ENCODE measurements around the gene KCNQ1.

The KCNQ1 gene

GRCh38 chr11:2820976-2821375 lies 376.2 kb downstream of the KCNQ1 start:
- no peak for DNase-seq

GRCh38 chr11:2821891-2822290 lies 377.1 kb downstream of the KCNQ1 start:
- no peak for DNase-seq

DNA sequence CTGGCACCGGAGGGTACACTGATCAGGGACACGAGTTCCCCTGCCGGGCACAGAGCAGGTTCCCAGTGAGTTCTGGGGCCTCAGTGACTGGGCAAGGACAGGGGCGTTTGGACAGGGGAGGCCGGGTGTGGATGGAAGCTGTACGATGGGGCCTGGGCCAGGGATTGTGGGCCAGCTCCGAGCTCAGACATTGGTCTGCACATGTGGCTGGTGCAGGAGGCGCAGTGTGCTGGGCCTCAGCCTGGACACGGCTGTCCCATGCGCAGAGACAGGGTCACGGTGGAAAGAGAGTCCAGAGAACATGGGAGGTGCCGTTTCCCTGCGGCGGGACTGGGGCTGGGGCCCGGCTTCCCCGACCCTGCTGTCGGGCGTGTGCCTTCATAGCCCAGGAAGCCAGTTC lies 380.0 kb downstream of the KCNQ1 start:
- no peak for DNase-seq

GRCh38 chr11:2825261-2825888 lies 380.6 kb downstream of the KCNQ1 start:
- DNase-seq = no peak

DNA sequence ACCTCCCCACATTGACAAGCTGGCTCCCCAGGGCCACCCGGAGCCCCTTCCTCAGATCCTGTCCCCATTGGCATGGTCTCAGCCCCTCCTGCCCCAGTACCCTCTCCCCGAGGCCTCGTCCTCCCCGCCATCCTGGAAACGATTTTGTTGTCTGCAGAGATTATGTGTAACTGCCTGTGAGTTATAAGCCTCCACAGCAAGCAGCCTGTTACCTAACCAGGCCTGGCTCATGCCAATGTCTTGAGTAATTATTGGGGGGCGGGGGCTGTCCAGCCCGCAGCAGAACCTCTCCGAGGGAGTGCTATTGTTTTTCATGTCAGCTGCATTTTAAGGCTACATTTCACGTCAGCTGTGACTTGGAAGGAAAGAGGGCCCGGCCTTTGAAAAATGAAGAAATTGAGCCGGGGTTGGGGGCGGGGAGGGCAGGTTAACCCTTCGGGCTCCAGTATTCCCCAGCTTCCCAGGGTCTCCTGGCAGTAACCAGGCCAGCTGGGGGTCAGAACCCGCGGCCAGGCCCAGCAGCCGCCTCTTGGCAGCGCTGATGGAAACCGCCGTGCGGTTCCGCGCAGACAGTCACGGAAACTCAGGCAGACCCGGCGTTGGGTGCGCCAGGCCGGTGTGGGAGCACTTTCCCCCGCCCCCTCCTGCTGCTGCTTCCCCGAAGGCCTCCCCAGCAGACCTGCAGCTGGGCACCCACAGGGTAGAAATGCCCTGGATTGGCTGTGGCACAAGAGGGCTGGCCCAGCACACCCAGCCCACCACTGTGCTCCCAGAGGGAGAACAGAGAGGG lies 381.3 kb downstream of the KCNQ1 start:
- DNase-seq = peak; percentile 33

DNA sequence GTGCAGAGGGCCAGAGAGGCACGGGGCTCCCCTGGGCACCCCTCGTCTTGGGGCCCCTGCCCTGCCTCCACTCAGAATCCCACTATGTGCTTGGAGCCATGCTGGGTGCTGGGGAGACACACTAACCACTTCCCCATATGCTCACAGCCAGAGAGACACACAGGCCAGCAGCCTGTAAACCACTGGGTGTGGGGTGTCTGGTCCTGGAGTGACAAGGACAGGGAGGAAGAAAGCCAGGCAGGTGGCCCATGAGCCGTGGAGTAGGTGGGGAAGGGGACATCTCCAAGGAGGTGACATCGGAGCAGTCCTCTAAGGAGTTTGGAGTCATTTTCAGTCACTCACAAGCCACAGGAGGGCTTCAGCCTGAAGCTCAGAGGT lies 381.9 kb downstream of the KCNQ1 start:
- peak; percentile 32 for DNase-seq

- no peak for DNase-seq
These were observed 382.4 kb downstream of the KCNQ1 start for GRCh38 chr11:2827256-2827655.

DNA sequence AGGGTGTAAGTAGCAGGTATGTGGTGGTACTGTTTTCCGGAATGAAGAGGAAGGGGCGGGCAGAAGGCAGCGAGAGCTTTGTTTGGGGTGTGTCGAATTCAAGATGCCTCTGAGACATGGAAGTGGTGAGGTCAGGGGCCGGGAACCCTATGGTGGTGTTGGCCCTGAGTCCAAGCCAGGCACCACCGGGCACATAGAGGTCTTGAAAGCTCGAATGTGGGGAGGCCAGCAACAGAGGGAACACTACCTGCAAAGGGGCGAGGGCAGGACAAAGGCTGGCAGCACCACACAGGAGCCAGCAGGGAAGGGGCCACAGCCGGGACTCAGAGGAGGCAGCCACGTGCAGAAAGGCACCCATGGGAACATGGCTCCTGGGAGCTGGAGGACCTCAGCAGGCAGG lies 383.0 kb downstream of the KCNQ1 start:
- DNase-seq = no peak

- DNase-seq = no peak
These were observed 383.9 kb downstream of the KCNQ1 start for GRCh38 chr11:2828585-2829330.

DNA sequence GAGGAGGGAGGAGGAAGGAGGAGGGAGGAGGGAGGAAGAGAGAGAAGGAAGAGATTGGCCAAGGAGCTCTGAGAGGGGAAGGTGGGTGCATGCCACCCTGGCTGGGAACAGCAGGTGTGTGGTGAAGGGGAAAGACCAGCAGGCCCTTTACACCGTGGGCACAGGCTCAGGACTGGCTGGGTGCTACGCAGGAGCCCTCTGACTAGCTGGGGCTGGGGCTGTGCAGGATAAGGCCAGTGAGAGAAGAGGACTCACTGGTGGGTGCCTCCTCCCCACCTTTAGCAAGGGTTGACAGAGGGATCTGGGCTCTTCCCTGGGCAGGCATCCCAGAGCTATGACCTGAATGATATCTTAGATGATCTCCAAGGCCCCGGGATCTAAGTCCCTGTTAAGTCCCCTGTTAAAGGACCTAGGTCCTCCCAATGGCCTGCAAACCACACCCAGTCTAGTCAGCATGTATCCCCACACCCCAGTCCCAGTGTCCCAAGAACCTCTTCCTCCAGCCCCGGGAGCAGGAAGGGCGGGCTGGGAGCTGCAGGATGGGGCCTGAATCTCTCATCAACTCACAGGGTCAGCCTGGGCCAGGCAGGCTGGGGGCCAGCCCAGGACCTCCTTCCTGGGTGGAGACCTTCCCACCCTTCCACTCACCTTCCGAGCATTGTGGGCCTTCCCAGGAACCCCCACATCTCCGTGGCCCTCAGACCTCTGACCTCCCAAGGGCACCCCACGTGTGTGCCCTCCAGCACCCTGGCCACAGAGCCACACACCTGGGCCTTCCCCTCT lies 385.4 kb downstream of the KCNQ1 start:
- DNase-seq = no peak

- DNase-seq = no peak
These were observed 386.1 kb downstream of the KCNQ1 start for GRCh38 chr11:2830886-2831285.

GRCh38 chr11:2831781-2832532 lies 387.1 kb downstream of the KCNQ1 start:
- no peak for DNase-seq

- DNase-seq = no peak
These were observed 387.8 kb downstream of the KCNQ1 start for GRCh38 chr11:2832533-2833020.

- DNase-seq = no peak
These were observed 388.4 kb downstream of the KCNQ1 start for GRCh38 chr11:2833051-2833715.

- DNase-seq = no peak
These were observed 389.1 kb downstream of the KCNQ1 start for GRCh38 chr11:2833716-2834502.

- DNase-seq = no peak
These were observed 389.9 kb downstream of the KCNQ1 start for GRCh38 chr11:2834503-2835273.

DNA sequence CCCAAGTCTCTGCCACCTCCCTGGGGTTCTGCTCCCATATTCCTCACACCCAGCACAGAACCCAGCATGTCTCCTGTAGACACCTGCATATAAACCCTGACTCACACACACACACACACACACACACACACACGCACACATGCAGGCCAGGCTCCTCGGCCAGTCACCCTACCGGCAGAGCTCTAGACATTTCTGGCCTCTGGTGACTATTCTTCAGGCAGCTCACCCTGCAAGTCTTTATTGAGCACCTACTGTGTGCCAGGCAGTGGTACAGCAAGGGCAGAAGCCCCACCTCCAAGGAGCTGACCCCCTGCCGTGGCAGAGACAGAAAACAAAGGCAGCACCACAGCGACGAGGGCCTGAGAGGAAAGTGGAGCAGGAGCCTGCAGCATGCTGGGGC lies 390.5 kb downstream of the KCNQ1 start:
- no peak for DNase-seq

- DNase-seq = no peak
These were observed 390.9 kb downstream of the KCNQ1 start for GRCh38 chr11:2835751-2836150.

GRCh38 chr11:2836315-2837095 lies 391.7 kb downstream of the KCNQ1 start:
- DNase-seq = no peak

All from hematopoietic multipotent progenitor cell treated with erythropoietin and hydrocortisone succinate and interleukin-3 and kit ligand, for 8 days (in vitro differentiated cells).